Muscle layer of duodenum (tissue), 2 donors: Measurements from ENCODE around the gene STPG4.

Experiments
- H3K27ac ChIP-seq: one replicate; pipeline ENCODE4 v1.7.0; 2013; ENCODE audit warnings: mild to moderate bottlenecking, low read length
- H3K27me3 ChIP-seq: one replicate; pipeline ENCODE4 v1.7.0; 2013; ENCODE audit warnings: low read depth, mild to moderate bottlenecking, control low read depth, low read length
- H3K36me3 ChIP-seq, 2 donors: one replicate each; pipeline ENCODE4 v1.7.0; 2013; ENCODE audit warnings: low read length in 2 of 2, control low read depth in 1 of 2, mild to moderate bottlenecking in 1 of 2; ENCODE audit not compliant: insufficient read depth in 2 of 2, control insufficient read depth in 1 of 2
- H3K4me1 ChIP-seq, 2 donors: one replicate each; pipeline ENCODE4 v1.7.0; 2013; ENCODE audit warnings: low read length in 2 of 2, mild to moderate bottlenecking in 2 of 2, control low read depth in 1 of 2, moderate library complexity in 1 of 2; ENCODE audit not compliant: insufficient read depth in 2 of 2, control insufficient read depth in 1 of 2
- H3K4me3 ChIP-seq, 2 donors: one replicate each; pipeline ENCODE4 v1.7.0; 2013; ENCODE audit warnings: low read length in 2 of 2, low read depth in 1 of 2, mild to moderate bottlenecking in 1 of 2
- H3K9me3 ChIP-seq, 2 donors: one replicate each; pipeline ENCODE4 v1.7.0; 2013; ENCODE audit warnings: low read length in 2 of 2, control low read depth in 1 of 2, mild to moderate bottlenecking in 1 of 2; ENCODE audit not compliant: control insufficient read depth in 1 of 2
- donor health status: healthy.

Gene STPG4

DNA sequence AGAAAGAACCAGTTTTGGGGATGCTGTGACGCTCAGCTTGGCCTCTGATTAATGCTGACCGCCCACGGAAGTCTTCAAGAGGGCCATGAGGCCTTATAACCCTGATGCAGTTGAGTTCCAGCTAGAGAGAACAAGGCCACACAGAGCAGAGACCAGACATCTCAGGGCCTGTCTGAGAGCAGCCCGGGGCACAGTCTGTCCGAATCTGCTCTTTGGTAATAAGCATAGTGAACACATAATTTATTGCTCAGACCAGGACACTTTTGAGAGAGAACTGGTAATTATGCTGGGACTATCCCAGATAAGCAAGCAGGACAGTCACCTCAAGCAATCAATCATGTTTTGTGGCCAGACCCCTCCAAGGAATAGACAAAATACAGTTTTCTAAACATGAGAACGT lies 68.5 kb downstream of the STPG4 start:
- no peaks in the 10 kb centered on the region for H3K27me3 ChIP-seq
- H3K27ac ChIP-seq = no peak overlapping the region
- H3K4me3 ChIP-seq = no peak overlapping the region
- peaks cover 12 to 28% of the 10 kb centered on the region in 2 donors for H3K4me1 ChIP-seq
- H3K9me3 ChIP-seq = no peaks in the 10 kb centered on the region
- no peaks in the 10 kb centered on the region for H3K36me3 ChIP-seq

DNA sequence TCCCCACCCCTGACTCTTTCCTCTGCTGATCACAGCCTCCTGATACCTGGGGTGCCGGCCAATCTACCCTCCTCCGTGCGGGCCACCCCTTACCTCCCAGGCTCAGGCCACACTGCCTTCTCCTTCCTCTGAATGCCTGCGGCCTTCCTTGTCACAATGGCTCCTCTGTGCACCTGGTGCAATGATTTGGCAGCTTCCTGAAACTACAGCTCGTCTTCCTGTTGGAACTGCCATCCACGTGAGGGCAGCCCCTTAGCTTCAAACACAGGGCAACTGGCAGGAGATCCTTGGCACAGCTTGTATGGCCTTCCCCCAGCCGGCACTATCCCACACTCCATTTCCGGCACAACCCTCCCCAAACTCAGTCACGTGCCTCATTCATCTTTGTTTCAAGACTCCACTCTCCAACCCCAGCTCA lies 69.0 kb downstream of the STPG4 start:
- H3K36me3 ChIP-seq = no peaks in the 10 kb centered on the region
- H3K27me3 ChIP-seq = no peaks in the 10 kb centered on the region
- no peak overlapping the region for H3K27ac ChIP-seq
- no peaks in the 10 kb centered on the region for H3K9me3 ChIP-seq
- H3K4me1 ChIP-seq = peaks cover 12 to 26% of the 10 kb centered on the region in 2 donors
- H3K4me3 ChIP-seq = no peak overlapping the region

DNA sequence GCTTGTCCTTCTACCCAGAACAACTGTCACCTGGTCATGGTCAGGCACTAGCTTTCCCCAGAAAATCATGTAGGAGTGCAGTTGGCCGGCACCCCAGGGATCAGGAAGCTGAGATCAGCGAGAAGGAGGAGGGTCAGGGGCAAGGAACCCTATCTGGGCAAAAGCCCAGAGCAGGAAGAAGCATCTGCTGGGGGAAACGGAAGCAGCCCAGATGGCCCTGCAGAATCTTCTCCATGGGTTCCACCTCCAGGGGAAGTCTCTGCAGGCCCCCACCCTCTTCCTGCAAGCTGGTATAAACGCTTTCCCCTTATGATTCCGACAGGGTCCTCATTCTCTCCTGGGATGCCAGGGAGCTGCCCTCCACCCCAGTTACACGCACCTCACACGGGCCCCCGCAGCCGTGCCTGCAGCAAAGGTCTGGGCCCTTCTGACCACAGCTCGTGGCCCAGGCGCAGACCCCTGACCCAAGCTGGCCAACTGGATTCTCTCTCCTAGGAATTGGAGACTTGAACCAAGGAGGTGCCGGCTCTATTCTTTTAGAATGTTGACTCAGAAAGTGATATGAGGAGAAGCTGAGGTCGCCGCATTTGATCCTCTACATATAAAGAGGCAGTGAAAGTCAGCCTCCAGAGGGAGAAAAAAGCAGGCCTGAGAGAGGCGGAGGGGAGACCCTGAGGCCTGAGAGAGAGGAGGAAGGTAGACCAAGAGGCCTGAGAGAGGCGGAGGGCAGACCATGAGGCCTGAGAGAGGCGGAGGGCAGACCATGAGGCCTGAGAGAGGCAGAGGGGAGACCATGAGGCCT lies 71.0 kb downstream of the STPG4 start:
- Histone ChIP-seq H3K27ac (no peak overlapping the region), H3K9me3 (no peaks in the 10 kb centered on the region), H3K4me3 (no peak overlapping the region), H3K36me3 (no peaks in the 10 kb centered on the region), H3K4me1 (peaks cover 23 to 38% of the 10 kb centered on the region in 2 donors), H3K27me3 (no peaks in the 10 kb centered on the region)

DNA sequence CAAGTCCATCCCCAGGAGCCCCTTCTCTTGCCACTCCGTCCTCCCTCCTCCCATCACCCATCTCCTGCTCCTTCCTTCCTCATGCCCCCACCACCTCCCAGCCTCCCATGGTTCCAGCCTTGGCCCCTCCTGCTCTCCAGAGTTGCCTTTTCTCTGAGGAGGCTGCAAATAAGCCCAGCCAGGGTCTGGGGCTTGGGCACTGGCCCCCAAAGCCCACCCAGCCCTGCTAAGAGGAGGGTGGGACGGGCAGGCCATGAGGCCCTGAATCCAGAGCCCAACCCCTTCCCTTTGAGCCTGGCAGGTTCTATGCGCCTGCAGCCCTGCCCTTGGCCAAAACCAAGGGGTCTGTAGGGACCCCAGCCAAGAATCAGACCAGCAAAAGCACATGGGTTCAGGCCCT lies 71.6 kb downstream of the STPG4 start:
- Histone ChIP-seq H3K27me3 (no peaks in the 10 kb centered on the region), H3K9me3 (no peaks in the 10 kb centered on the region), H3K4me1 (peaks cover 21 to 42% of the 10 kb centered on the region in 2 donors), H3K27ac (no peak overlapping the region), H3K4me3 (no peak overlapping the region), H3K36me3 (no peaks in the 10 kb centered on the region)

DNA sequence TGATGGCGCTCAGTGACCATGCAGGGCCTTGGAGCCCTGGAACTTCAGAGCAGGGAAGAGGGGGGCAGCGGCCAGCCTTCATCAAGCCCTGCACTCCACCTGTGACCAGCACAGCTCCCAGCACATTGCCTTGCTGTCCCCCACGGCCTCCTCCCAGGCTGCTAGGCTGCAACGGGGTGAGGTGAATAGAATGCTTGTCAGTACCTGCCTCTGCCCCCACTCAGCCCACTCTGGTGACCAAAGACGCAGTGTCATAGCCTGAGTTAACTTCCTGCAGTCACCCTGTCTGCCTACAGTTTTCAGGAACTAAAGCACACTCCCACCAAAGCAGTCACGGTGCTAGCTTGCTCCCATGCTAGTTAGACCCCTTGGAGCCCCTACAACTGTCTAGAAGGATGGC lies 72.1 kb downstream of the STPG4 start:
- Histone ChIP-seq H3K36me3 (no peaks in the 10 kb centered on the region), H3K27me3 (no peaks in the 10 kb centered on the region), H3K4me3 (no peak overlapping the region), H3K27ac (no peak overlapping the region), H3K4me1 (peaks cover 21 to 37% of the 10 kb centered on the region in 2 donors), H3K9me3 (no peaks in the 10 kb centered on the region)

DNA sequence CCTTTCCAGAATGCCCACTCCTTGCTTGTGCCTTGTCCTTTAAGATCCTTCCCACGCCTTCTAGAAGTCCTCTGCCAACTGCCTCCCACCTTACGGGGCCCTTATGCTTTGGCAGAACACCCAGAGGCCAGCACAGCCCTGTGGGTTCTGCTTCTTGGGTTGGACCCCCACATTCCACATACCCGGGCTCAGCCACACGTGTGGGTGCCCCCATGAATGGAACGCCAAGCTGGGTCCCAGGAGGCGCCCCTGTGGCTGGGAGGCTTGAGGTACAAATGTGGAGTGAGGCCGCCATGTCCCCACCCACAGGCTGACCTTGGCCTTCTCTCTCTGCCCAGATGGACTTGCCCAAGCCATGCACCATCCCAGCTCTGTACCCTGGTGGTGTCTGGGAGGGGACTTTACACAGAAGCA lies 74.2 kb downstream of the STPG4 start:
- H3K4me1 ChIP-seq = peaks cover 19 to 25% of the 10 kb centered on the region in 2 donors
- H3K4me3 ChIP-seq = no peak overlapping the region
- no peak overlapping the region for H3K27ac ChIP-seq
- H3K27me3 ChIP-seq = no peaks in the 10 kb centered on the region
- no peaks in the 10 kb centered on the region for H3K9me3 ChIP-seq
- no peaks in the 10 kb centered on the region for H3K36me3 ChIP-seq

DNA sequence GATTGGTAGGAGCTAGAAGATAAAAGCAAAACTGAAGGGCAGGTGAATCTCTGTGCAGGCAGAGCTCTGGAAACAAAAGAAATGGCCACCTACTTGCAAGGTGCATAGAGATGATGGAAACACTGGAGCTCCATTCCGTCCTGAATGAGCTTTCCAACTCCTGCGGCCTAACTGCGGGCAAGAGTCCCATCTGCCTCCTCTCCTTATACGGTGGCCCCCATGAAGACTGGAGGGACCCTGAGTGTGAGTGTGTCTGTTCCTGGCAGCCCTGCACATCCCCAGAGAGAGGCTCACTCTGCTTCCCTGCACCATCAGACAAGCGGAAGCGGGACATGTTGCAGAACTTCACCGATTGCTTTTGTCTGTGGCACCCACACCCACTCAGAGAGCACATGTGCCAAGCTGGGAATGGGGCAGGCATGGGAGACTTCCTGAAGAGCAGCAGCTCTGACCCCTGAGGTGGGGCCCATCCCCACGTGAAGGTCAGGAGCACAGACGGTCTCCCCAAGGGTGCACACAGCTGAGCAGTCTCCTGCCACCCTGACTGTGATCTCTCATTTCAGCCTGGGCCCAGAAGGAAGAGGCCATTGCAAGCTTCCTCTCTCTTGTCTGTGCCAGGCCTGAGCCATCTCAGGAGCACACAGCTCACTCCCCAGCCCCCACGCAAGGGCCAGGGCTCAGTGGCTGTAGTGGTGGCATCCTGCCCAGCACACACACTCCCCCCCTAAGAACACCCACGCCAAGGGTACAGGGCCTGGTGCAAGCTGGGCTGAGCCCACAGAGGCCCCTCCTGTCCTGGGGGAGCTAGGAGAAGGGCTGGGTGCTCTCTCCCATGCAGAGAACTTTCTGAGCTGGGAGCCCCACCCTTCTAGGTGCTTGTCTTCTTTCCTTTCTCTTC lies 75.3 kb downstream of the STPG4 start:
- Histone ChIP-seq H3K4me3 (no peak overlapping the region), H3K9me3 (no peaks in the 10 kb centered on the region), H3K27ac (peak overlapping the region; percentile 63), H3K36me3 (no peaks in the 10 kb centered on the region), H3K4me1 (peaks cover 20 to 29% of the 10 kb centered on the region in 2 donors), H3K27me3 (no peaks in the 10 kb centered on the region)

DNA sequence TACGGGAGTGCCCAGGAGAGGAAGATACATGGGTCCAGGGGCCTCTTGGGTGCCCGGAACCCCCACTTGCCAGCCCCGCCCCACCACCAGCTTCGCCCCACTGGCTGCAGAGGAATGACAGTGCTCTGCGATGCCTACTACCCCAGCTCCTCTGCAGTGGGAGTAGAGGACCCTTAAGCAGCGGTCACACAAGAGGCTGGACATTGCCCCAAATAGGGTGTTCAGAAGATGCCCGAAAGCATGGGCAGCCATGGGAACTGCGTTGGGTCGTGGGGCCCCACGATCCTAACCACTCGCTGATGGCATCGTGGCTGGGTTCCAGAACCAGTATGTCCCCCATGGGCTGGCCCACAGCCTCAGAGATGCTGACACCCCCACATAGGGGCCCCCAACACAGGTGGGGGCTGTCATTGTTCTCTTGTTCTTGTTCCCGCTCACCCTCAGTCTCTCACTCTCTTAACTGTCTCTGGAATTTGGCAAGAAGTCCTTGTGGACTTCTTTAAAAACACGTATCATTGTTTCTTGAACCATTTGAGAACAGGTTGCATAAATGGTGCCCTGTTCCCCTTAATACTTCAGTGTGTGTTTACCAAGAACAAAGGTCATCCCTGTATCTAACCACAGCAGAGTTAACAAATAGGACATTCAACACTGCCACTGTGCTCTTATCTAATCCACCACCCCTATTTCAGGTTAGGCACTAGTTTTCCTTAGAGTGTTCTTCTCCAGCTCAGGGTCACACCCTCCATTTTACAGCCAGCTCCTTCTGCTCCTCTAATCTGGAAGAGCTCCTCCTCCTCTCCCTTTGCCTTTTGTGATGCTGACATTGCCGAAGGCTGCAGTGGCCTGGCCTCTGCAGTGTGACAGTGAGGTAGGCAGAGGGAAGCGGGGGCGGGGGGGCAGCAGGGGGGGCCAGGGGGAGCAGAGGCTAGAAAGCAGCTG lies 76.3 kb downstream of the STPG4 start:
- Histone ChIP-seq H3K27ac (peak overlapping the region; percentile 48), H3K4me1 (peaks cover 20 to 29% of the 10 kb centered on the region in 2 donors), H3K27me3 (no peaks in the 10 kb centered on the region), H3K36me3 (no peaks in the 10 kb centered on the region), H3K4me3 (no peak overlapping the region), H3K9me3 (no peaks in the 10 kb centered on the region)

DNA sequence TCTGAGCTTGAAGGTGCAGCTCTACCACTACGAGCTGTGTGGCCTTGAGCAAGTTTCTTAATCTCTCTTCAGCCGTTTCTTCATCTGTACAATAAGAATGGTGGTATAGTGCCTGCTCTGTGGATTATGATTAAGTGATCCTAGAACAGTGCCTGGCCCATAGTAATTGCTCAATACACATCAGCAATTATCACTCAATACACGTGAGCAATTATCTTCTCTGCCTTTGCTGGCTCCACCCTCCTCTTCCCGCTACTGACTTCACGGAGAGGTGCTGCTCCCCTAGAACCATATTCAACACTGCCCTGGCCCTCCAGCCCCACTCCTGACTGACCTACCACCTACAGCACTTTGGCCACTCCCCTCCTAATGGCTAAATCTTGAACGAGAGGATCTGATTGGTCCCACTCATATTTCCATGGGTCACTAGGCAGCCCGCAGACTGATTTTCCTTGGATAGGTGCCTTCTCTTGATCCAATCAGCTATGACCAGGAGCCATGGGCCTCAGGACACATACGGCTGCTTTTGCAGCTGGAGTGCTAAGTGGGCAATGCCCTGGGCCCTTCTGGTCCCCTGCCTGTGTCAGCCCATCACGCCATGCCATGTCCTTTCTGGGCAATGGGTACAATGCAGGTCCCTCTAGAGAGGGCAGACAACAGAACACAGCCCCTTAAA lies 77.5 kb downstream of the STPG4 start:
- peak overlapping the region; percentile 50 for H3K27ac ChIP-seq

DNA sequence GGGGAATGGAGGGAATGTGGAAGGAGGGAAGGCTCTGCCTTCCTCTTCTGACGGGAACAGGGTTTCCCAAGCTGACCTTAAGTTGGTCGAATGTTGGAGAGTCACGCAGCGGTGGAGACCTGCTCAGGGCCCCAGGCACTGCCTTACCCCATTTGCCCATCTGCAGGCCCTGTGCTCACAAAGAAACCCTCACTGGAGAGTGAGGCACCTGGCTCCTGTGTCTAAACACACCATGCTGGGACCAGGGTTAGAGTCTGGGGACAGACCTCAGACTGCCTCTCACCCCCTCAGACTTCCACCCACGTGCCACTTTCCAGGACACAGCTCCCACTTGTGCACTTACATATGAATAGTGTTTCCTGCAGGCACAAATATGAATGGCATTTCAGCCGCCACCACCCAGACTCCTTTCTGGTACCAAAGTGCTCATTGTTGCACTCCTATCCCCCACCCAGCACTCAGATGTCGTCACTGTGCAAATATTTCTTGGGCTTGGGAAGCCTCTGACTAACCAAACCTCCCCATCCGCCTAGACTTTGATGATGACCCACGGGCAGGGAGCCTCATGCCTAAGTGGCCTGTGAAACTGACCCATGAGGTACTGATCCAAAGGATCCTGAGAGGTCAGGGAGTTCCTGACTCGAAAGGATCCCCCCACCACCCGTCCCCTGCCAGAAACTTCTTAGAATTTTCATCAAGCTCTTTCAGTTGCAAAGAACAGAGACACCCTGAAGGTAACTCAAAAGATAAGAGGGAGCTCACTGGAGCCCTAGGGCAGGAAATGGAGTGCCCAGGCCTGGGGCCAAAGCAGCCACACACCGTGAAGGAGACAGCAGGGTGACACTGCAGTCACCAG lies 78.3 kb downstream of the STPG4 start:
- no peaks in the 10 kb centered on the region for H3K27me3 ChIP-seq
- no peaks in the 10 kb centered on the region for H3K9me3 ChIP-seq
- H3K4me3 ChIP-seq = no peak overlapping the region
- peak overlapping the region; percentile 77 for H3K27ac ChIP-seq
- peaks cover 0 to 1% of the 10 kb centered on the region in 2 donors for H3K36me3 ChIP-seq
- peaks cover 30 to 41% of the 10 kb centered on the region in 2 donors for H3K4me1 ChIP-seq

More for the DNA sequence above, 77.5 kb downstream of the STPG4 start:
- no peaks in the 10 kb centered on the region for H3K36me3 ChIP-seq
- no peaks in the 10 kb centered on the region for H3K27me3 ChIP-seq
- peaks cover 30 to 34% of the 10 kb centered on the region in 2 donors for H3K4me1 ChIP-seq
- H3K9me3 ChIP-seq = no peaks in the 10 kb centered on the region
- no peak overlapping the region for H3K4me3 ChIP-seq
